Measurements from ENCODE around the gene HOXA11. TPM values are rescaled to one million over a fixed set of nuclear protein-coding genes. Genes with fewer than 3 reads are reported as not detected.

HOXA11 gene
- total and polyA plus RNA-seq, 10 of the 15 experiments (the other 5 are each of a cell fraction or from before 2014, with no cell fraction given), result not detected

- RAD21 ChIA-PET (ENCODE audit: unreplicated experiment), result no interaction called here
- intact Hi-C loops (cut with micrococcal nuclease; ENCODE audit: unreplicated experiment), result no loop called here
- H3K4me2 ChIP-seq (ENCODE audit: control insufficient read depth, insufficient read depth), result no peak overlapping the region
Observed at GRCh38 chr7:27176962-27177794, 7.9 kb downstream of the HOXA11 start.

More at GRCh38 chr7:27176962-27177794, 7.9 kb downstream of the HOXA11 start:
- no peak for DNase-seq (ENCODE audit: low read depth, low spot score)
- H4K20me1 ChIP-seq (ENCODE audit: control insufficient read depth, insufficient read depth), result no peaks in the 10 kb centered on the region
- no peak overlapping the region for H3K9ac ChIP-seq (ENCODE audit: control insufficient read depth, insufficient read depth, low read length)
- H3K27me3 ChIP-seq (replicated peaks in 1 of 2; ENCODE audit: control insufficient read depth in 2 of 2, insufficient read depth in 2 of 2, low read length in 1 of 2), result peaks cover 15 to 21% of the 10 kb centered on the region in 2 experiments
- 48% methylated on average over 22 of the region's 22 CpGs for WGBS (ENCODE audit: insufficient coverage, insufficient replicate concordance, low lambda C conversion rate, missing lambda C conversion rate)
- no peaks in the 10 kb centered on the region for H3K36me3 ChIP-seq (ENCODE audit: control insufficient read depth in 2 of 2, insufficient read depth in 2 of 2, low read length in 1 of 2)
- CTCF ChIA-PET, result interaction anchor here (0.6 to 1.1 kb wide), 2 partner anchors 363 to 599 kb away, joined by 3 to 6 read pairs; no protein-coding TSS in a partner anchor
- ATAC-seq, result no peak
- H3K27ac ChIP-seq (ENCODE audit: control insufficient read depth, insufficient read depth), result no peak overlapping the region
- H2AFZ ChIP-seq (ENCODE audit: control insufficient read depth, low read depth, low read length), result no peak overlapping the region
- BruUV-seq (replicated peaks), result no TSS peak
- H3K9me3 ChIP-seq (replicated peaks; ENCODE audit: control insufficient read depth, insufficient read depth, low read length), result no peaks in the 10 kb centered on the region; the same call in 2 of the 3 replicates
- in situ Hi-C loops (cut with MboI), result no loop called here
- no peaks in the 10 kb centered on the region for H3K79me2 ChIP-seq (ENCODE audit: control insufficient read depth, insufficient read depth, low read length)
- POLR2A ChIA-PET, result no interaction called here
- TF ChIP-seq E4F1 (IDR thresholded peaks at IDR 0.05; ENCODE audit: borderline replicate concordance, partially characterized antibody), result no peak
- TF ChIP-seq KLF5 (IDR thresholded peaks at IDR 0.05; ENCODE audit: partially characterized antibody), result no peak
- TF ChIP-seq IRF4 (IDR thresholded peaks at IDR 0.05; ENCODE audit: low read depth, low read length), result no peak
- no peak for TF ChIP-seq GABPA (IDR thresholded peaks at IDR 0.05; ENCODE audit: low read depth)
- no peak for TF ChIP-seq ATF7 (IDR thresholded peaks at IDR 0.05; ENCODE audit: low read depth)
- no peak for TF ChIP-seq NBN (IDR thresholded peaks at IDR 0.05)
- TF ChIP-seq SRF (IDR thresholded peaks at IDR 0.05; ENCODE audit: low read depth in 2 of 2, low read length in 2 of 2), result no peak
- TF ChIP-seq ZNF24 (IDR thresholded peaks at IDR 0.05), result no peak
- TF ChIP-seq ZNF384 (IDR thresholded peaks at IDR 0.05; ENCODE audit: borderline replicate concordance, low read depth, low read length), result no peak
- TF ChIP-seq SPI1 (IDR thresholded peaks at IDR 0.05; ENCODE audit: borderline replicate concordance, insufficient read depth, low read depth, low read length), result no peak
- TF ChIP-seq MLLT1 (IDR thresholded peaks at IDR 0.05), result no peak
- no peak for TF ChIP-seq ASH2L (IDR thresholded peaks at IDR 0.05; ENCODE audit: borderline replicate concordance, low read depth)
- H3K4me3 ChIP-seq, result no peak overlapping the region
- SMC1A ChIA-PET (ENCODE audit: uncharacterized antibody, unreplicated experiment), result no interaction called here
- FAIRE-seq, result no peak
- no peaks in the 10 kb centered on the region for H3K4me1 ChIP-seq (ENCODE audit: control insufficient read depth, insufficient read depth, low read length)
